ENCODE data around the gene HSPH1. TPM values are rescaled to one million over a fixed set of nuclear protein-coding genes. Genes with fewer than 3 reads are reported as not detected.

Gene HSPH1
- total and polyA plus RNA-seq, 2 donors (not counting 3 experiments of a cell fraction or from before 2014, with no cell fraction given), result 15.8 to 124 TPM

Other genes starting within 250 kb of the HSPH1 start
- not detected in 2 replicates for gene TEX26, start 229.2 kb downstream of the HSPH1 start, total RNA-seq
- gene TEX26, start 229.2 kb downstream of the HSPH1 start, polyA plus RNA-seq, result not detected in 2 replicates
- gene B3GLCT, start 38.1 kb upstream of the HSPH1 start, total RNA-seq, result 13.9 and 14.6 TPM in 2 replicates
- gene B3GLCT, start 38.1 kb upstream of the HSPH1 start, polyA plus RNA-seq, result 4.5 and 5.2 TPM in 2 replicates

Measured in endothelial cell of umbilical vein (primary cell).